CD4-positive, alpha-beta T cell treated with Interleukin-10 for 1 hour (primary cell): ENCODE results near the gene POLRMT.
"Not testable (repeated sequence)": the region's sequence is repeated elsewhere in the genome, so short reads cannot be mapped to it uniquely, and the experiment has no call there.

Experiments
- DNase-seq: peaks from one replicate; pipeline ENCODE4 v3.0.0-alpha.2; 2020

Gene POLRMT

DNA sequence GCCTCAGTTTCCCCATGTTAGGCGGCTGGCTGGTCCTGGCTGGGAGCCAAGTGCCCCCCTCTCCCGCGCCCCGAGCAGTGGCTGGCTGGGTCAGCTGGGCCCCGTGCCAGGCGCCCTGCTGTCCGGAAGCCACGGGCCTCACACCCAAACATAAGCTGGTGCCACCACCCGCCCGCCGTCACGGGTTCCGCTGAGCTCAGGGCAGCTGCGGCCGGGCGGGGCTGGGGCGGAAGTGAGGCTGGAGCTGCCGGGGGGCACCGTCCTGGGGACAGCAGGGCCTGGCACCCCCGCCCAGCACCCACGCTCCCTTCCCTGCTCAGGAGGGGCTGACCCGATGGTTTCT is 24.4 kb downstream of the POLRMT start:
- no peak for DNase-seq

- DNase-seq = no peak
Observed at GRCh38 chr19:608155-609003, 25.0 kb downstream of the POLRMT start.

- DNase-seq = no peak
Observed at GRCh38 chr19:607301-608154, 25.8 kb downstream of the POLRMT start.

DNA sequence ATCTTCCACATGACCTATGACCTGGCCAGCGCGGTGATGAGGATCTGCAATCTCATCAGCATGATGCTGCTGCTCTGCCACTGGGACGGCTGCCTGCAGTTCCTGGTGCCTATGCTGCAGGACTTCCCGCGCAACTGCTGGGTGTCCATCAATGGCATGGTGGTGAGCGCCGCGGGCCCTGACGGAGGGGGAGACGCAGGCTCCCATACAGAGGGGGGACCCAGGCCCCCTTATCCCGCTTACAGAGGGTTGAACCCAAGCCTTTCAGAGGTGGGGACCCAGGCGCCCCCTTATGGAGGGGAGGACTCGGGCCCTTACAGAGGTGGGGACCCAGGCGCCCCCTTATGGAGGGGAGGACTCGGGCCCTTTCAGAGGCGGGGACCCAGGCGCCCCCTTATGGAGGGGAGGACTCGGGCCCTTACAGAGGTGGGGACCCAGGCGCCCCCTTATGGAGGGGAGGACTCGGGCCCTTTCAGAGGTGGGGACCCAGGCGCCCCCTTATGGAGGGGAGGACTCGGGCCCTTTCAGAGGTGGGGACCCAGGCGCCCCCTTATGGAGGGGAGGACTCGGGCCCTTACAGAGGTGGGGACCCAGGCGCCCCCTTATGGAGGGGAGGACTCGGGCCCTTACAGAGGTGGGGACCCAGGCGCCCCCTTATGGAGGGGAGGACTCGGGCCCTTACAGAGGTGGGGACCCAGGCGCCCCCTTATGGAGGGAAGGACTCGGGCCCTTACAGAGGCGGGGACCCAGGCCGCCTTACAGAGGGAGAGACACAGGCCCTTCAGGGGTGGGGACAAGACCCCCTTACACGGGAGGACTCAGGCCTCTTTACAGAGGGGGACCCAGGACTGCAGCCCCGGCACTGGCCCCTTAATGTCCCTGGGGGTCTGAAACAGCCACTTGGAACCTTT is 28.0 kb downstream of the POLRMT start:
- DNase-seq = peak; percentile 21

GRCh38 chr19:604355-604754 is 29.0 kb downstream of the POLRMT start:
- peak; percentile 40 for DNase-seq

DNA sequence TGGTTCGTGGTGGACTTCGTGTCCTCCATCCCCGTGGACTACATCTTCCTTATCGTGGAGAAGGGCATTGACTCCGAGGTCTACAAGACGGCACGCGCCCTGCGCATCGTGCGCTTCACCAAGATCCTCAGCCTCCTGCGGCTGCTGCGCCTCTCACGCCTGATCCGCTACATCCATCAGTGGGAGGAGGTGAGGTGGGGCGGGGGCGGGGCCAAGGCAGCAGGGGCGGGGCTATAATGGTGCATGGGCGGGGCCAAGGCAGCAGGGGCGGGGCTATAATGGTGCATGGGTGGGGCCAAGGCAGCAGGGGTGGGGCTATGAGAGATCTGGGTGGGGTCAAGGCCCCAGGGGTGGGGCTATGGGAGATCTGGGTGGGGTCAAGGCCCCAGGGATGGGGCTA is 29.6 kb downstream of the POLRMT start:
- DNase-seq = not testable (repeated sequence)

DNA sequence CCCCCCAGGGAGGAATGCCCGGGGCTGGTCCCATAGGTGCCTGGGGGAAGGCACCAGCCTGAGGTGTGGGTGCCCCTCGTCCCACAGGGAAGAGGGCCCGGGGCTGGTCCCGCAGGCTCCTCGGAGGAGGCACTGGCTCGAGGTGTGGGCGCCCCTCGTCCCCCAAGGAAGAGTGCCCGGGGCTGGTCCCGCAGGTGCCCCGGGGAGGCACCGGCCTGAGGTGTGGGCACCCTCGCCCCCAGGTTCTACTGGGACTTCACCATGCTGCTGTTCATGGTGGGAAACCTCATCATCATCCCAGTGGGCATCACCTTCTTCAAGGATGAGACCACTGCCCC is 30.1 kb downstream of the POLRMT start:
- not testable (repeated sequence) for DNase-seq

GRCh38 chr19:602391-603301 is 30.7 kb downstream of the POLRMT start:
- DNase-seq = no peak

- no peak for DNase-seq
Observed at GRCh38 chr19:601790-602189, 31.5 kb downstream of the POLRMT start.

DNA sequence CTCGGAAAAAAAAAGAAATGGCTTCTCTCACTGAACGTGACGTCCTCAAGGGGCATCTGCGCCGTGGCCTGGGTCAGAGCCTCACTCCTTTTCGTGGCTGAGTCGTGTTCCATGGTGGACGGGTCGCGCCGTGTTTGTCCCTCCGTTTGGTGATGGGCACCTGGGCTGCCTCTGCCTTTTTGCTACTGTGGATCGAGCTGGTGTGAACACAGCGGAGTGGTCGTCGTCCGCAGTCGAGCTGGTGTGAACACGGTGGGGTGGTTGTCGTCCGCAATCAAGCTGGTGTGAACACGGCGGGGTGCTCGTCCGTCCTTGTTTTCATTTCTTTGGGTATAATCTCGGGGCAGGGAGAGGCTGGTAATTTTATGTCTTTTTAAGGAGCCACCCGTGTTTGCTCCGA is 32.0 kb downstream of the POLRMT start:
- DNase-seq = no peak

GRCh38 chr19:597406-598315 is 35.7 kb downstream of the POLRMT start:
- DNase-seq = no peak

- no peak for DNase-seq
Observed at GRCh38 chr19:596263-596655, 37.1 kb downstream of the POLRMT start.

DNA sequence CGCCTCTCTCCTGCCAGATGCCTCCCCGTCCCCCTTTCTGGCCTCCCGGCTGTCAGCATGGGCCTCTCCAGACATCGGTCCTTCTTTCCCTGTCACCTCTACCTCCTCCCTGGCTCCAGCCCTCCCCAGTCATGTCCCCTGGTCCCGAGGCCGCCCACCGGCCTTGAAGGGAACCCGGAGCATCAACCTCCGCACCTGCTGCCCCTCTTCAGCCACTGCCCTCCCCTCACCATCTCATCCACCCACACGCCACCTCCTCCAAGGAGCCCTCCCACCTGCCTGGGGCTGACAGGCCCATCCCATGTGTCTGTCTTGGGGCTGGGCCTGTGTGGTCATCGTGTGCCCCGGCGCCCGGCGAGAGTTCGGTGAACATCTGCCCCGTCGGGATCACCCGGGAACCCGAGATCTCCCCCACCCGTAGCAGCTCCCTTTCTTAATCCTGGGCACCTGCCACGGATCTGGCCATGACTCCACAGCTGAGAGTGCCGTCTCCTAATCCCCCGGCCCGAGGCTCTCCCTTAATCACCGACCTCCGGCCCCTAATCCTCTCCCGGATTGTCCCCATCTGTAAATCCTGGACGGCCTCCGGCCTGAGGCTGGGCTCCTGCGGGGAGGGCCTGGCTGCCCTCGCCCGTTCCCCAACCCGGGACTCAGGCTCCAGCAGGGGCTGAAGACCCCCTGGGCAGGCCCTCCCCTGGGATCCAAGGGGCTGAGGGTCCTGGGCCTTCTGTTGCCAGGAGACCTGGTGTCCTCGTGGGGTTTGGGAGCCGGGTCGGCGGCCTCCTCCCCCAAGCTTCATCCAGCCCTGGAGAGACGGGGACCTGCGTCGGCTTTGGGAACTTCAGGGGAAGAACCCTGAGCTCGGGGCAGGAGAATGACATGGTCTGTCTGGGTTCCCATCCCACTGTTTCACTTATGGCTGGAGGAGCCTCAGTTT is 37.7 kb downstream of the POLRMT start:
- no peak for DNase-seq

DNA sequence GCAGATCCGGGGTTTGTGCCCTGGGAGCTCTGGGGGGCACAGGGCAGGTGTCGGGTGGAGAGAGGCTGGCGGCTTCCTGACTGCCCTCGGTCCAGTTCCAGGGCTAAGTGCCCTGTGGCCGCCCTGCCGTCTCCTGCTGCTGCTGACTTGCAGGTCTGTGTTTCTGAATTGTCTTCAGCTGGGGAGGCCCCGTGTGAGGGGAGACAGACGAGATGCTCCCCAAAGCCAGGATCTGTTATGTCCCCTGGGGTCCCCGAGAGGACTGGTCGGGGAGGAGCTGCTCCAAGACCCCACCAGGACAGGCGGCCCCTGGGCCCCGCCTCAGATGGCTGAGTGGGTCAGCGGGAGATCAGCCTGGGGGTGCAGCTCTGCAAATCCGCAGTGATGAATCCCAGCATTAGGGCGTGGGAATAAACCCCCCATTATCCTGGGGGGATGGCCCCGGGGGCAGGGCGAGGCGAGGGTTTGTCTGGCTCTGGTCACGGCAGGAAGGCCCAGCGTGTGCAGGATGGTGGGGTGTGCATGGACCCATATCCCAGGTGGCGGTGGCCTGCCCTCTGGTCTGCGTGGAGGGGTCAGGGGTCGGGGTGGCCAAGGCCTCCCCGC is 39.0 kb downstream of the POLRMT start:
- DNase-seq = no peak

- no peak for DNase-seq
Observed at GRCh38 chr19:593505-593904, 39.8 kb downstream of the POLRMT start.

- no peak for DNase-seq
Observed at GRCh38 chr19:593055-593454, 40.3 kb downstream of the POLRMT start.

- DNase-seq = no peak
Observed at GRCh38 chr19:592101-592500, 41.2 kb downstream of the POLRMT start.

DNA sequence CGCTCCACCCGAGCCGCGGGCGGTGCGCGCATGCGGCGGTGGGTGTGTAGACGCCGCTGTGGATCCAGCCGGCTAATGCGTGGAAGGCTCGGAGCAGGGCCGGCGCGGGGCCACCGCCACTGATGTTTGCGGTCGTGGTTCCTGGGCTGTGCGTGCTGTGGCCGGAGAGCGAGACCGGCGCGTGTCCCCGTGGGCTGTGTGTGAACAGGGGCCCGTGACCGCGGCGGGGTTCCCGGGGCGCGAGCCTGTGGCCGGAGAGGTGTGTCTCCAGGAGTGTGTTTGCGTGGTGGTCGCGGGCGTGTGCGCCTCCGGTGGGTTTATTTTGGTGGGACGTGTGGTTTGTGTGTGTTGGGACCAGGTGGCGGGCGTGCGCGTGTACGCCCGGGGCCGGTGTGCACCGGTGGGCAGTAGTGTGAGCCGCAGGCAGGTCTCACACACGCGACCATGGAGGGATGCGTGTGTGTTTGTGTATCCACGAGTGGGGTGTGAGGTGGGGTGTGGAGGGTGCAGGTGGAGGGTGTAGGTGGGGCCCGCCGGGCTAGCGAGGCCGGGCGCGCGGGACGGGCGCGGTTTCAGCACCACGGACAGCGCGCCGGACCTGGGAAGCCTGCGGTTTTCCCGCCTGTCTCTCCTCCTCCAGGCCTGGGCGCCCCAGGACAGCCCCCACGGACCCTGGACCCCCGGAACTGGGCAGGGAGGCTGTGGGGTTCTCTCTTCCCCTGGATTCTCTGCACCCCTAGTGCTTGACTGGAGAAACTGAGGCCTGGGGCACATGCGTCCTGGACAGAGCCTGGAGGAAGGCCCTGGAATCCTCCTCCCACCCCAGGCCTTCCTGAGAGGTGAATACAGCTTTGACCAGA is 42.0 kb downstream of the POLRMT start:
- DNase-seq = no peak

GRCh38 chr19:590750-591098 is 42.6 kb downstream of the POLRMT start:
- DNase-seq = no peak
